Sigmoid colon (tissue), 7 donors: Measurements from ENCODE around the gene SLC1A5. TPM values are rescaled to one million over a fixed set of nuclear protein-coding genes. Genes with fewer than 3 reads are reported as not detected.

Source experiments
- DNase-seq: peaks from one replicate; pipeline ENCODE4 v3.0.0-alpha.2; 2019
- H3K27ac ChIP-seq, 4 donors: fragments of 200-600 bp; sonication (generic); one replicate each; pipeline ENCODE4 v1.5.1; 2016 to 2019; ENCODE audit warnings: mild to moderate bottlenecking in 1 of 4
- H3K27me3 ChIP-seq, 3 donors: fragments of 200-600 bp; sonication (generic); one replicate each; pipeline ENCODE4 v1.5.1; 2019; ENCODE audit warnings: mild to moderate bottlenecking in 1 of 3
- H3K36me3 ChIP-seq, 4 donors: fragments of 200-600 bp; sonication (generic); one replicate each; pipeline ENCODE4 v1.5.1; 2016 to 2019
- H3K4me1 ChIP-seq, 4 donors: fragments of 200-600 bp; sonication (generic); one replicate each; pipeline ENCODE4 v1.5.1; 2017 to 2019
- H3K4me3 ChIP-seq, 4 donors: fragments of 200-600 bp; sonication (generic); one replicate each; pipeline ENCODE4 v1.5.1; 2017 to 2019; ENCODE audit warnings: mild to moderate bottlenecking in 2 of 4, moderate library complexity in 1 of 4
- H3K9me3 ChIP-seq, 4 donors: fragments of 200-600 bp in 3 of 4; sonication (generic) in 3 of 4; one replicate each; pipeline versions ENCODE4 v1.5.1 to v1.6.1; 2013 to 2019
- EP300 ChIP-seq, 4 donors: sonication (generic); formaldehyde crosslinking; IDR thresholded peaks; one replicate each; pipeline ENCODE4 v1.6.1; 2017; ENCODE audit warnings: antibody characterized with exemption in 4 of 4
- POLR2A ChIP-seq, 2 donors: fragments of 450-650 bp; IDR thresholded peaks; one replicate each; pipeline ENCODE4 v1.6.1; 2016; ENCODE audit warnings: antibody characterized with exemption in 2 of 2, mild to moderate bottlenecking in 2 of 2, moderate library complexity in 2 of 2
- POLR2AphosphoS5 ChIP-seq, 4 donors: sonication (generic); formaldehyde crosslinking; IDR thresholded peaks; one replicate each; pipeline ENCODE4 v1.6.1; 2017; ENCODE audit warnings: antibody characterized with exemption in 4 of 4
- WGBS, 2 donors: extraction: QIAGEN DNeasy Blood & Tissue Kit; methylation state at CpG; one replicate each; pipeline ENCODE4 v1.1.7; 2013; 5-methylcytosine and 5-hydroxymethylcytosine counted together
- intact Hi-C: fragments of 100-400 bp; cut with DNase I; formaldehyde crosslinking; loops from one replicate; pipeline ENCODE4 v1.15.1; 2023
- polyA plus RNA-seq, 3 donors: library from polyadenylated mRNA; stranded (reverse); fragments of 200-250 nt; gene quantifications; one replicate each; pipeline ENCODE4 v1.2.3, GENCODE V29; 2013
- small RNA-seq, 3 donors: library from RNA; depleted of rRNA; stranded (forward); fragments of <200 nt; gene quantifications; one replicate each; pipeline ENCODE3, GENCODE V24; 2016
- total RNA-seq, 4 donors: library from RNA; depleted of rRNA; stranded (reverse); fragments of >200 nt; gene quantifications; one replicate each; pipeline ENCODE4 v1.1.0, GENCODE V29; 2016
- TF ChIP-seq, protein P1 (sequence below), 4 experiments: fragments of 450-650 bp in 3 of 4; fragments of 200-600 bp in 1 of 4; IDR thresholded peaks; one replicate each; pipeline ENCODE4 v1.5.1; 2016 to 2019; ENCODE audit warnings: antibody characterized with exemption in 4 of 4, mild to moderate bottlenecking in 3 of 4, moderate library complexity in 2 of 4
- donor health status: healthy with polysubstance abuse.
- donor health status: Bipolar disorder and iron deficiency.
- donor health status: healthy.

The SLC1A5 gene
- total and polyA plus RNA-seq, 7 donors, result 21.8 to 122 (median 26.2) TPM

DNA sequence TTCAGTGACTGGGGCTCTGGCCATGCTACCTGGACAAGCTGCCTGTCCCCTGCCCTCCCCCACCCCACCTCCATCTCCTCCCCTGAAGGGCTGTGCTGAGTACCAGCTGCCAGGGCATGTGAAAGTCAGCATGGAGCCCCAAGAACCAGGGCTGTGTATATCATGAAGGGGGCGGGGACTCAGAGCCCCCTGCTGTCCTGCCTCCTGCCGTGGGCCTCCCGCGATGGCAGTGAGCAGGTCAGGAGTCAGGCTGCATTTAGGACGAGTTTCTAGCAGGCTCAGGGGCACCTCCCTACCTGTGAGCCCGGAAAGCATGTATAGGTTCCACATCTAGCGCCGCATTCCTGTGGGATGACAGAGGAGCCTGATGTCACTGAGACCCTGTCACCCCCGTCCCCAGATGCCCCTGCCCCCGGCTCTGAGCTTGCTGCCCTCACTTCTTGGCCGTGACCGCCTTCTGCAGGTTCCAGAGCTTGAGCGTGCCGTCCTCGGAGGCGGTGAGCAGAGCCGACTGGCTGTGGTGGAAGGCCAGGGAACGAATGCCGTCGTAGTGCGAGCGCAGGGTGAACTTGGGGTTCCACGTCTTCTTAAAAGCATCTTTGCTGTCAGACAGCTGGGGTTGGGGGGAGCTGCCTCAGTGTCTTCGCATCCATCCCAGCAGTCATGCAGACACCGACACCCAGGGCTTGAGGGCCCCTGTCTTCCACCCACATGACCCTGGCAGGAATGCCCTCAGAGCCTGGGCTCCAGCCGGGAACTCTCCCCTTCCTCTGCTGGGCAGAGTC lies 63.2 kb downstream of the SLC1A5 start:
- no peak overlapping the region for H3K27ac ChIP-seq
- no peaks in the 10 kb centered on the region for H3K27me3 ChIP-seq
- peaks cover 53 to 97% (median 87%) of the 10 kb centered on the region in 4 donors for H3K36me3 ChIP-seq
- H3K9me3 ChIP-seq, result no peaks in the 10 kb centered on the region
- H3K4me3 ChIP-seq, result no peak overlapping the region
- DNase-seq, result no peak
- no peak for TF ChIP-seq POLR2A (IDR thresholded peaks at IDR 0.05)
- TF ChIP-seq POLR2AphosphoS5 (IDR thresholded peaks at IDR 0.05), result no peak
- TF ChIP-seq EP300 (IDR thresholded peaks at IDR 0.05), result no peak
- TF ChIP-seq, protein P1, sequence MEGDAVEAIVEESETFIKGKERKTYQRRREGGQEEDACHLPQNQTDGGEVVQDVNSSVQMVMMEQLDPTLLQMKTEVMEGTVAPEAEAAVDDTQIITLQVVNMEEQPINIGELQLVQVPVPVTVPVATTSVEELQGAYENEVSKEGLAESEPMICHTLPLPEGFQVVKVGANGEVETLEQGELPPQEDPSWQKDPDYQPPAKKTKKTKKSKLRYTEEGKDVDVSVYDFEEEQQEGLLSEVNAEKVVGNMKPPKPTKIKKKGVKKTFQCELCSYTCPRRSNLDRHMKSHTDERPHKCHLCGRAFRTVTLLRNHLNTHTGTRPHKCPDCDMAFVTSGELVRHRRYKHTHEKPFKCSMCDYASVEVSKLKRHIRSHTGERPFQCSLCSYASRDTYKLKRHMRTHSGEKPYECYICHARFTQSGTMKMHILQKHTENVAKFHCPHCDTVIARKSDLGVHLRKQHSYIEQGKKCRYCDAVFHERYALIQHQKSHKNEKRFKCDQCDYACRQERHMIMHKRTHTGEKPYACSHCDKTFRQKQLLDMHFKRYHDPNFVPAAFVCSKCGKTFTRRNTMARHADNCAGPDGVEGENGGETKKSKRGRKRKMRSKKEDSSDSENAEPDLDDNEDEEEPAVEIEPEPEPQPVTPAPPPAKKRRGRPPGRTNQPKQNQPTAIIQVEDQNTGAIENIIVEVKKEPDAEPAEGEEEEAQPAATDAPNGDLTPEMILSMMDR (IDR thresholded peaks at IDR 0.05), result no peak
- peaks cover 0 to 19% (median 13%) of the 10 kb centered on the region in 4 donors for H3K4me1 ChIP-seq
- WGBS, 2 donors, result 94 to 95% methylated on average over 26 of the region's 26 CpGs
- intact Hi-C loops, result no loop called here

Small RNA genes within 50 kb of the gene (small RNA-seq; reads per million reads assigned to genes)
- gene AC008622.3 (0 reads per million in 3 donors), gene HNRNPMP2 (0 reads per million in 3 donors), gene RF00019 (0 reads per million in 3 donors)

Other genes with a start within 250 kb of the SLC1A5 start
- 100 to 1,000 TPM; 127 to 183 (median 159) TPM for gene CALM3, start 187.3 kb downstream of the SLC1A5 start, total RNA-seq
- 100 to 1,000 TPM; 210 to 375 (median 281) TPM for gene CALM3, start 187.3 kb downstream of the SLC1A5 start, polyA plus RNA-seq
- 1 to 10 TPM; 2.0 to 5.8 (median 3.5) TPM for gene PTGIR, start 163.5 kb downstream of the SLC1A5 start, total RNA-seq
- 1 to 10 TPM in 1 of 3 donors, under 1 TPM in 1, not detected in 1; 0.60 to 4.4 TPM for gene PTGIR, start 163.5 kb downstream of the SLC1A5 start, polyA plus RNA-seq
- gene GNG8, start 152.4 kb downstream of the SLC1A5 start, total RNA-seq, result not detected
- not detected for gene GNG8, start 152.4 kb downstream of the SLC1A5 start, polyA plus RNA-seq
- gene DACT3, start 127.4 kb downstream of the SLC1A5 start, total RNA-seq, result 10 to 100 TPM; 23.7 to 87.2 (median 48.6) TPM
- 1 to 10 TPM in 2 of 3 donors, under 1 TPM in 1; 0.46 to 2.9 (median 1.8) TPM for gene DACT3, start 127.4 kb downstream of the SLC1A5 start, polyA plus RNA-seq
- gene PRKD2, start 71.5 kb downstream of the SLC1A5 start, total RNA-seq, result 10 to 100 TPM; 14.7 to 33.8 (median 16.7) TPM
- 10 to 100 TPM; 18.6 to 51.7 (median 32.6) TPM for gene PRKD2, start 71.5 kb downstream of the SLC1A5 start, polyA plus RNA-seq
- gene FKRP, start 42.5 kb downstream of the SLC1A5 start, total RNA-seq, result 10 to 100 TPM; 15.0 to 31.0 (median 15.7) TPM
- gene FKRP, start 42.5 kb downstream of the SLC1A5 start, polyA plus RNA-seq, result 10 to 100 TPM in 1 of 3 donors, 1 to 10 TPM in 2; 1.4 to 11.9 (median 3.6) TPM
- gene STRN4, start 42.1 kb downstream of the SLC1A5 start, total RNA-seq, result 10 to 100 TPM; 42.5 to 62.6 (median 49.7) TPM
- gene STRN4, start 42.1 kb downstream of the SLC1A5 start, polyA plus RNA-seq, result 10 to 100 TPM; 45.0 to 63.4 (median 51.8) TPM
- gene AP2S1, start 62.3 kb upstream of the SLC1A5 start, total RNA-seq, result 10 to 100 TPM; 52.4 to 84.3 (median 73.0) TPM
- 100 to 1,000 TPM; 139 to 167 (median 163) TPM for gene AP2S1, start 62.3 kb upstream of the SLC1A5 start, polyA plus RNA-seq
- gene ARHGAP35, start 72.4 kb upstream of the SLC1A5 start, total RNA-seq, result 10 to 100 TPM; 33.9 to 55.7 (median 36.7) TPM
- 10 to 100 TPM; 11.4 to 35.6 (median 20.3) TPM for gene ARHGAP35, start 72.4 kb upstream of the SLC1A5 start, polyA plus RNA-seq
- gene NPAS1, start 231.2 kb upstream of the SLC1A5 start, total RNA-seq, result 1 to 10 TPM in 1 of 4 donors, under 1 TPM in 1, not detected in 2; 0.28 to 1.4 TPM
- gene NPAS1, start 231.2 kb upstream of the SLC1A5 start, polyA plus RNA-seq, result under 1 TPM in 2 of 3 donors, not detected in 1; 0.77 to 0.92 TPM